ENCODE results near the gene RBM44. TPM values are rescaled to one million over a fixed set of nuclear protein-coding genes. Genes with fewer than 3 reads are reported as not detected.

Gene RBM44
- total RNA-seq, 1 experiment from 2014 or later = 0.95 TPM

GRCh38 chr2:237754626-237755248, 43.8 kb upstream of the RBM44 start:
- CTCF ChIA-PET = no interaction called here
- no peak for DNase-seq (ENCODE audit: low spot score)
- H3K36me3 ChIP-seq (ENCODE audit: insufficient read depth, low read length, poor library complexity, severe bottlenecking) = peaks cover 29% of the 10 kb centered on the region

GRCh38 chr2:237757616-237758015, 41.0 kb upstream of the RBM44 start:
- BruUV-seq (replicated peaks) = no TSS peak
- Histone ChIP-seq H3K36me3 (ENCODE audit: insufficient read depth, low read length, poor library complexity, severe bottlenecking) (peaks cover 46% of the 10 kb centered on the region), H3K4me3 (ENCODE audit: low read depth, low read length, poor library complexity, severe bottlenecking) (no peak overlapping the region), H3K27me3 (replicated peaks; ENCODE audit: insufficient read depth, low read depth, low read length, poor library complexity) (no peaks in the 10 kb centered on the region), H3K27ac (ENCODE audit: low read depth, low read length, poor library complexity, severe bottlenecking) (no peak overlapping the region), H3K4me1 (ENCODE audit: insufficient read depth, low read length, poor library complexity, severe bottlenecking) (no peaks in the 10 kb centered on the region), H3K9me3 (ENCODE audit: low read depth, low read length, poor library complexity, severe bottlenecking) (no peaks in the 10 kb centered on the region)
- CTCF ChIA-PET = no interaction called here
- POLR2A ChIA-PET (ENCODE audit: low non-redundant PET) = no interaction called here
- no peak for TF ChIP-seq EZH2 (IDR thresholded peaks at IDR 0.05; ENCODE audit: borderline replicate concordance, low read depth, low read length, poor library complexity, severe bottlenecking)
- no peak for TF ChIP-seq CTCF (conservative IDR thresholded peaks at IDR 0.05; ENCODE audit: low read depth, low read length)
- no peak for DNase-seq (ENCODE audit: low spot score)
- intact Hi-C loops (cut with micrococcal nuclease; ENCODE audit: unreplicated experiment) = no loop called here

More at GRCh38 chr2:237754626-237755248, 43.8 kb upstream of the RBM44 start:
- no peak overlapping the region for H3K27ac ChIP-seq (ENCODE audit: low read depth, low read length, poor library complexity, severe bottlenecking)
- no TSS peak for BruUV-seq (replicated peaks)
- H3K4me3 ChIP-seq (ENCODE audit: low read depth, low read length, poor library complexity, severe bottlenecking) = no peak overlapping the region
- POLR2A ChIA-PET (ENCODE audit: low non-redundant PET) = no interaction called here
- no peaks in the 10 kb centered on the region for H3K27me3 ChIP-seq (replicated peaks; ENCODE audit: insufficient read depth, low read depth, low read length, poor library complexity)
- no peaks in the 10 kb centered on the region for H3K4me1 ChIP-seq (ENCODE audit: insufficient read depth, low read length, poor library complexity, severe bottlenecking)
- intact Hi-C loops (cut with micrococcal nuclease; ENCODE audit: unreplicated experiment) = no loop called here
- no peak for TF ChIP-seq CTCF (conservative IDR thresholded peaks at IDR 0.05; ENCODE audit: low read depth, low read length)
- no peak for TF ChIP-seq EZH2 (IDR thresholded peaks at IDR 0.05; ENCODE audit: borderline replicate concordance, low read depth, low read length, poor library complexity, severe bottlenecking)
- no peaks in the 10 kb centered on the region for H3K9me3 ChIP-seq (ENCODE audit: low read depth, low read length, poor library complexity, severe bottlenecking)

GRCh38 chr2:237758185-237758584, 40.4 kb upstream of the RBM44 start:
- Histone ChIP-seq H3K27ac (ENCODE audit: low read depth, low read length, poor library complexity, severe bottlenecking) (no peak overlapping the region), H3K36me3 (ENCODE audit: insufficient read depth, low read length, poor library complexity, severe bottlenecking) (peaks cover 46% of the 10 kb centered on the region), H3K9me3 (ENCODE audit: low read depth, low read length, poor library complexity, severe bottlenecking) (no peaks in the 10 kb centered on the region), H3K4me1 (ENCODE audit: insufficient read depth, low read length, poor library complexity, severe bottlenecking) (no peaks in the 10 kb centered on the region), H3K27me3 (replicated peaks; ENCODE audit: insufficient read depth, low read depth, low read length, poor library complexity) (no peaks in the 10 kb centered on the region), H3K4me3 (ENCODE audit: low read depth, low read length, poor library complexity, severe bottlenecking) (no peak overlapping the region)
- DNase-seq (ENCODE audit: low spot score) = no peak
- no TSS peak for BruUV-seq (replicated peaks)
- TF ChIP-seq EZH2 (IDR thresholded peaks at IDR 0.05; ENCODE audit: borderline replicate concordance, low read depth, low read length, poor library complexity, severe bottlenecking) = no peak
- TF ChIP-seq CTCF (conservative IDR thresholded peaks at IDR 0.05; ENCODE audit: low read depth, low read length) = no peak
- intact Hi-C loops (cut with micrococcal nuclease; ENCODE audit: unreplicated experiment) = no loop called here
- ChIA-PET POLR2A (ENCODE audit: low non-redundant PET) (no interaction called here), CTCF (no interaction called here)
